Measurements from ENCODE around the gene PLAC9. TPM values are rescaled to one million over a fixed set of nuclear protein-coding genes. Genes with fewer than 3 reads are reported as not detected.

The PLAC9 gene
- total RNA-seq, 1 experiment from 2014 or later, result 1.7 TPM

Other genes with a start within 250 kb of the PLAC9 start
- not detected in 2 replicates for gene SFTPD, start 183.6 kb upstream of the PLAC9 start, total RNA-seq (2014; rRNA removed; shearing (Covaris generic))
- gene TMEM254, start 54.1 kb upstream of the PLAC9 start, total RNA-seq (2014; rRNA removed; shearing (Covaris generic)), result 14.0 TPM in 2 replicates
- 99.7 and 111 TPM in 2 replicates for gene ANXA11, start 72.8 kb downstream of the PLAC9 start, total RNA-seq (2014; rRNA removed; shearing (Covaris generic))
- gene MAT1A, start 156.9 kb downstream of the PLAC9 start, total RNA-seq (2014; rRNA removed; shearing (Covaris generic)), result 2.1 and 3.9 TPM in 2 replicates
- gene DYDC1, start 224.0 kb downstream of the PLAC9 start, total RNA-seq (2014; rRNA removed; shearing (Covaris generic)), result not detected in 2 replicates
- not detected in 2 replicates for gene DYDC2, start 224.1 kb downstream of the PLAC9 start, total RNA-seq (2014; rRNA removed; shearing (Covaris generic))